Measurements from ENCODE around the gene FIBP. TPM values are rescaled to one million over a fixed set of nuclear protein-coding genes. Genes with fewer than 3 reads are reported as not detected.

The FIBP gene
- total and polyA plus RNA-seq, 10 of the 15 experiments (the other 5 are each of a cell fraction or from before 2014, with no cell fraction given), result 65.1 to 182 (median 94.6) TPM

GRCh38 chr11:65870706-65871681 lies 17.3 kb downstream of the FIBP start:
- H3K36me3 ChIP-seq (ENCODE audit: control insufficient read depth in 2 of 2, insufficient read depth in 2 of 2, low read length in 1 of 2), result peaks cover 5 to 9% of the 10 kb centered on the region in 2 experiments; a peak in 3 of 4 replicates
- no peaks in the 10 kb centered on the region for H3K79me2 ChIP-seq (ENCODE audit: control insufficient read depth, insufficient read depth, low read length)
- WGBS (ENCODE audit: insufficient coverage, insufficient replicate concordance, low lambda C conversion rate, missing lambda C conversion rate), result 41% methylated on average over 24 of the region's 24 CpGs
- H3K9me3 ChIP-seq (replicated peaks; ENCODE audit: control insufficient read depth, insufficient read depth, low read length), result no peaks in the 10 kb centered on the region
- POLR2A ChIA-PET, result interaction anchor here (0.6 to 4.5 kb wide), 4 partner anchors 10 to 19 kb away, joined by 3 to 44 read pairs (median 4); partner anchors contain the start of genes CCDC85B, FIBP and MUS81
- H3K27me3 ChIP-seq (replicated peaks in 1 of 2; ENCODE audit: control insufficient read depth in 2 of 2, insufficient read depth in 2 of 2, low read length in 1 of 2), result no peaks in the 10 kb centered on the region
- no peak overlapping the region for H3K27ac ChIP-seq (ENCODE audit: control insufficient read depth, insufficient read depth)
- CTCF ChIA-PET, result interaction anchor here (1.1 to 4.5 kb wide), 5 partner anchors 11 to 91 kb away, joined by 3 to 41 read pairs (median 8); partner anchors contain the start of genes CCDC85B, CFL1, FIBP and MUS81
- intact Hi-C loops (cut with micrococcal nuclease; ENCODE audit: unreplicated experiment), result no loop called here
- peaks cover 11% of the 10 kb centered on the region for H3K4me1 ChIP-seq (ENCODE audit: control insufficient read depth, insufficient read depth, low read length)
- TF ChIP-seq RUNX3 (IDR thresholded peaks at IDR 0.05; ENCODE audit: low read length), result 0 out of 2 replicates have a peak, but pooled peaks have one; percentile 40
- TF ChIP-seq MEF2B (IDR thresholded peaks at IDR 0.05; ENCODE audit: partially characterized antibody, poor library complexity, severe bottlenecking), result peak; percentile 17
- TF ChIP-seq POLR2A (IDR thresholded peaks at IDR 0.05; ENCODE audit: low read depth, low read length), result peak; percentile 8; the same call in 1 of the 2 replicates
- TF ChIP-seq CBFB (IDR thresholded peaks at IDR 0.05; ENCODE audit: low read depth), result peak; percentile 12; the same call in 1 of the 2 replicates
- 0 out of 2 replicates have a peak, but pooled peaks have one; percentile 20 for TF ChIP-seq MTA3 (IDR thresholded peaks at IDR 0.05; ENCODE audit: borderline replicate concordance, low read length)
- TF ChIP-seq E2F4 (IDR thresholded peaks at IDR 0.05; ENCODE audit: low read depth, low read length), result no peak
- no peak overlapping the region for H2AFZ ChIP-seq (ENCODE audit: control insufficient read depth, low read depth, low read length)
- no peak overlapping the region for H3K4me3 ChIP-seq
- RAD21 ChIA-PET (ENCODE audit: unreplicated experiment), result interaction anchor here (1.0 to 1.3 kb wide), 2 partner anchors 11 to 17 kb away, joined by 3 to 5 read pairs; partner anchors contain the start of genes FIBP and MUS81
- BruUV-seq (replicated peaks), result no TSS peak
- H4K20me1 ChIP-seq (ENCODE audit: control insufficient read depth, insufficient read depth), result no peaks in the 10 kb centered on the region
- SMC1A ChIA-PET (ENCODE audit: uncharacterized antibody, unreplicated experiment), result interaction anchor here (1.4 to 2.3 kb wide), 3 partner anchors 11 to 19 kb away, joined by 4 to 7 read pairs (median 6); partner anchors contain the start of genes CCDC85B and MUS81
- DNase-seq (ENCODE audit: low read depth, low spot score) (no peak), ATAC-seq (peak; percentile 2; the same call in 1 of the 3 replicates), FAIRE-seq (no peak)
- H3K9ac ChIP-seq (ENCODE audit: control insufficient read depth, insufficient read depth, low read length), result no peak overlapping the region
- no peak overlapping the region for H3K4me2 ChIP-seq (ENCODE audit: control insufficient read depth, insufficient read depth)
- in situ Hi-C loops (cut with MboI), result loop anchor here (25.0 kb wide), 1 partner anchor 1634 kb away; the partner anchor contains the start of genes DNAJC4, FKBP2, NUDT22 and PPP1R14B

All from GM12878 (cell line).